HepG2 (cell line): ENCODE measurements around the gene IHH. TPM values are rescaled to one million over a fixed set of nuclear protein-coding genes. Genes with fewer than 3 reads are reported as not detected.

Experiments used
- ARID5B ChIP-seq: IDR thresholded peaks from 2 replicates; pipeline ENCODE4 v1.4.0; 2020; ENCODE audit warnings: mild to moderate bottlenecking, missing genetic modification reagents
- HDAC2 ChIP-seq: sonication (generic); formaldehyde crosslinking; IDR thresholded peaks from 2 replicates; pipeline ENCODE4 v1.4.0; 2020; ENCODE audit warnings: missing genetic modification reagents
- IRF2 ChIP-seq: IDR thresholded peaks from 2 replicates; pipeline ENCODE4 v1.6.1; 2018; ENCODE audit warnings: missing genetic modification reagents, missing compliant biosample characterization
- KDM1A ChIP-seq: IDR thresholded peaks from 2 replicates; pipeline ENCODE4 v1.6.1; 2016; ENCODE audit warnings: missing compliant biosample characterization
- KLF16 ChIP-seq, 2 experiments: sonication (generic) in 1 of 2; formaldehyde crosslinking in 1 of 2; IDR thresholded peaks; 2 replicates each; pipeline versions ENCODE4 v1.6.1 to v1.8.0; 2016 to 2023; ENCODE audit warnings: missing genetic modification reagents in 2 of 2, missing compliant biosample characterization in 1 of 2
- RAD21 ChIP-seq: fragments of 450-650 bp; formaldehyde crosslinking; IDR thresholded peaks from 2 replicates; pipeline ENCODE4 v1.5.0; 2020; ENCODE audit warnings: mild to moderate bottlenecking
- RXRB ChIP-seq: IDR thresholded peaks from 2 replicates; pipeline ENCODE4 v1.6.1; 2016; ENCODE audit warnings: borderline replicate concordance, missing genetic modification reagents, missing compliant biosample characterization
- STAG1 ChIP-seq: sonication (generic); formaldehyde crosslinking; IDR thresholded peaks from 2 replicates; pipeline ENCODE4 v1.4.0; 2020; ENCODE audit warnings: missing genetic modification reagents
- XRCC5 ChIP-seq: fragments of 200-400 bp; formaldehyde crosslinking; optimal IDR thresholded peaks from 2 replicates; pipeline ENCODE3; 2017; ENCODE audit warnings: mild to moderate bottlenecking, low read length
- ZBTB7B ChIP-seq: sonication (generic); formaldehyde crosslinking; IDR thresholded peaks from 2 replicates; pipeline ENCODE4 v1.4.0; 2020; ENCODE audit warnings: missing genetic modification reagents
- ZNF580 ChIP-seq: IDR thresholded peaks from 2 replicates; pipeline ENCODE4 v1.6.1; 2016; ENCODE audit warnings: low read depth, borderline replicate concordance
- polyA plus RNA-seq, 8 experiments: library from polyadenylated mRNA; depleted of rRNA in 3 of 8; stranded (reverse) in 7 of 8; unstranded in 1 of 8; fragments of >200 nt; fragmentation: Illumina TruSeq in 4 of 8; extraction: Trizol in 4 of 8; gene quantifications; 2 replicates each; pipeline versions ENCODE4 v1.2.1 to v1.2.3, GENCODE V29; 2011 to 2016; ENCODE audit warnings: low read depth in 4 of 8, missing spikeins in 1 of 8, mixed read lengths in 1 of 8; ENCODE audit not compliant: insufficient read depth in 1 of 8
- total RNA-seq, 5 experiments: library from RNA; depleted of rRNA; stranded (reverse); fragments of >200 nt; fragmentation: Illumina TruSeq; extraction: Trizol; gene quantifications; 2 replicates each; pipeline ENCODE4 v1.2.3, GENCODE V29; 2016; ENCODE audit warnings: low read depth in 1 of 5
- TF ChIP-seq, protein P1 (sequence below): sonication (generic); formaldehyde crosslinking; IDR thresholded peaks from 2 replicates; pipeline ENCODE4 v1.4.0; 2020; ENCODE audit warnings: missing genetic modification reagents
- TF ChIP-seq, protein P2 (sequence below): sonication (generic); formaldehyde crosslinking; IDR thresholded peaks from 2 replicates; pipeline ENCODE4 v1.5.1; 2020; ENCODE audit warnings: missing genetic modification reagents, mild to moderate bottlenecking, borderline replicate concordance

IHH gene
- total and polyA plus RNA-seq, 2 of the 13 experiments (the other 11 are each of a cell fraction or from before 2014, with no cell fraction given): 0.42 TPM; not detected in 1

DNA sequence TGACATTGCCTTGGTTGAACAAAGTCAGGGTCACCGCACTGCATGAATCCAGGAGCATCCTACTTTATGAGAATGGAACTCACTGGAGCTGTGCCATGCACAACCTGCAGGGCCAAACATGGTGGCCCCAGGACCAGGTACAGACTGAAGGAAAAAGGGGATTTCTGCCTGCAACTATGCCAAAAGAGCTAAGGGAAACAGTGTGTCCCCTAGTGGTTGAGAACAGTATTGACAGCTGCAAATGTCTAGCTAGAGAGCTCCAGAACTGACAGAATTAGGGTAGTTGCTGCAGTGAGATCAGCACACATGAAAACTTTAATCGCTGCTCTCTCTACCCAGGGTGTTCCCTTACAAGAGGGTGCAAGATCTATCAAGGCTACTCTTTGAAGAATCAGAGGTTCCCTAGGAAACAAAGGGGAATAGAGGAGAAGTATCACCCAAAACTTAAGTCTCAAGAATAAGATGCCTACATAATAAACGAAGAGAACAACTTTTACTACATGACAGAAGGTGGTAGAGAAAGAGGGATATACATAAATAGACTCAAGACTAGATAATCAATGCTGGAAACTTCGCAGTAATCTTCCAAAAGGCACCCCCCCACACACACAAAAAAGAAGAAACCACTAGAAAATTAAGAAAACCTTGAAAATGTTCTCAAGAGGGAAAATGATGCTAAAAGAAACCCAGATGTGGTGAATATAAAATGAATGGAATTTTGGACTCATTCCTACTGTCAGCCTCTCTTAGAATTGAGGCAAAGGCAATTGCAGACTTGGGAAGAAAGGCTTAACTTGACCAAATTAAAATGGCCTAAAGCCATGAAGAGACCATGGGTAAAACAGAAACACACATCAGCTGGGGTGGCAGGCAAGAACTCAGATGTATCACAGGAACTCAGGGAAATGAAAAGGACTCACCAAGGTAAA, 43.6 kb upstream of the IHH start (continued):
- TF ChIP-seq KLF16 (CRISPR knock-in tag; IDR thresholded peaks at IDR 0.05) (peak in 1 of 2 experiments; percentile 30; a peak in 1 of 4 replicates), RAD21 (CRISPR knock-in tag) (peak; percentile 78), ZBTB7B (CRISPR knock-in tag) (0 out of 2 replicates have a peak, but pooled peaks have one; percentile 19), HDAC2 (0 out of 2 replicates have a peak, but pooled peaks have one; percentile 26), ZNF580 (CRISPR knock-in tag) (0 out of 2 replicates have a peak, but pooled peaks have one; percentile 22), KDM1A (CRISPR knock-in tag) (0 out of 2 replicates have a peak, but pooled peaks have one; percentile 35), STAG1 (CRISPR knock-in tag) (peak; percentile 75), IRF2 (0 out of 2 replicates have a peak, but pooled peaks have one; percentile 32), ARID5B (CRISPR knock-in tag) (peak; percentile 24; the same call in 1 of the 2 replicates), XRCC5 (peak; percentile 78), RXRB (CRISPR knock-in tag) (0 out of 2 replicates have a peak, but pooled peaks have one; percentile 18)
- TF ChIP-seq, protein P1, sequence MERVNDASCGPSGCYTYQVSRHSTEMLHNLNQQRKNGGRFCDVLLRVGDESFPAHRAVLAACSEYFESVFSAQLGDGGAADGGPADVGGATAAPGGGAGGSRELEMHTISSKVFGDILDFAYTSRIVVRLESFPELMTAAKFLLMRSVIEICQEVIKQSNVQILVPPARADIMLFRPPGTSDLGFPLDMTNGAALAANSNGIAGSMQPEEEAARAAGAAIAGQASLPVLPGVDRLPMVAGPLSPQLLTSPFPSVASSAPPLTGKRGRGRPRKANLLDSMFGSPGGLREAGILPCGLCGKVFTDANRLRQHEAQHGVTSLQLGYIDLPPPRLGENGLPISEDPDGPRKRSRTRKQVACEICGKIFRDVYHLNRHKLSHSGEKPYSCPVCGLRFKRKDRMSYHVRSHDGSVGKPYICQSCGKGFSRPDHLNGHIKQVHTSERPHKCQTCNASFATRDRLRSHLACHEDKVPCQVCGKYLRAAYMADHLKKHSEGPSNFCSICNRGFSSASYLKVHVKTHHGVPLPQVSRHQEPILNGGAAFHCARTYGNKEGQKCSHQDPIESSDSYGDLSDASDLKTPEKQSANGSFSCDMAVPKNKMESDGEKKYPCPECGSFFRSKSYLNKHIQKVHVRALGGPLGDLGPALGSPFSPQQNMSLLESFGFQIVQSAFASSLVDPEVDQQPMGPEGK: peak; percentile 35; the same call in 1 of the 2 replicates
- TF ChIP-seq, protein P2, sequence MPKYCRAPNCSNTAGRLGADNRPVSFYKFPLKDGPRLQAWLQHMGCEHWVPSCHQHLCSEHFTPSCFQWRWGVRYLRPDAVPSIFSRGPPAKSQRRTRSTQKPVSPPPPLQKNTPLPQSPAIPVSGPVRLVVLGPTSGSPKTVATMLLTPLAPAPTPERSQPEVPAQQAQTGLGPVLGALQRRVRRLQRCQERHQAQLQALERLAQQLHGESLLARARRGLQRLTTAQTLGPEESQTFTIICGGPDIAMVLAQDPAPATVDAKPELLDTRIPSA (CRISPR knock-in tag): no peak
